HG02885 (cell line): ENCODE data around the gene COL25A1.
"Not testable (repeated sequence)": the region's sequence is repeated elsewhere in the genome, so short reads cannot be mapped to it uniquely, and the experiment has no call there.

ENCODE experiments used
- ATAC-seq: cut with Tn5 transposase; IDR thresholded peaks from one replicate; pipeline ENCODE4 v1.9.1; 2021; ENCODE audit warnings: mild to moderate bottlenecking; ENCODE audit not compliant: unreplicated experiment, poor library complexity

Gene COL25A1

DNA sequence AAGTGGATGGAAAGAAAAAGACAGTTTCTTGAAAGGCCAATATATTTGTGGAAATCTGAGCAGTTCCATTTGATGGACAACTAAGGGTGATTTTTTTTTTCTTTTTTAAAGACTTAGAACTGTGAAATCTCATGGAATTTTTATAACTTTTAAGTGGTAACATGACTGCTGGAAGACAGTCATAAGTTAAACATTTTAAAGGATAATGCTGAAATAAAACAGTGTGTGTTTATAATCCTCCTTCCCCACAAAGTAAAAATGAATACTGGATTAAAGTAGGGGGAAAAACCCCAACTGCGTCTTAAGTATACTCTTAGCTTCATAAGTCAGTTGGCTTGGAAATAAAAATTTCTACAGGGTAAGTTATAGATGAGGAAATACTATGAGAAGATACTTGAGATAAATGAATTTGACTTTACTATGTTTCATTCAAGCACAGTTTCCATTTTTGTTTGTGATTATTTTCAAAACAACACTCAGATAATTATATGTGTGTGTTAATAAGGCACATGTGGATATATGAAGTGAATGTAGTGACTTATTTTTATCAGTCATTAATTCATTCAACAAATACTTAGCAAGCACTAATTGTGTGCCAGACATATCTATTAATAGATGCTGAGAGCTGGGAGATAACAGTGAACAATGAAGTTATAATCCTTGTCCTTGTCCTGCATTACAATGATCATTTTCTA, 410.4 kb downstream of the COL25A1 start:
- ATAC-seq = no peak

DNA sequence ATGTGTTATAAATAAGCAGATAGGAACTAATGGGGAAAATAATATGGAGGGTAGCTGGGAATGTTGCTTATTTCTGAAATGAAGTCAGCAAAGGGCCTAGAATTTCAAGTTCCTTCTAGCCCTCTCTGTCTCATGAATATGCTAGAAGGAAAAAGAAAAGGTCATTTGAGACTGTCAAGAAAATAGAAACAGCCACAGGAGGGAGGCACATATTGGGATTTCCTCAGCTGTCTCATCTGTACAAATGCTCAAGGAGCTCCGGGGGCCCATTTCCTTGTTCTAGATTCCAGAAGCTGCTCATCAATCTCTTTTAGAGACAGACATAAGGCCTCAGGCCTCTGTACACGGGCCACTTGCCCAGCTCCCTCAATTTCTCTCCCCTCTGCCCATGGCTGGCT, 412.0 kb downstream of the COL25A1 start:
- ATAC-seq = no peak

DNA sequence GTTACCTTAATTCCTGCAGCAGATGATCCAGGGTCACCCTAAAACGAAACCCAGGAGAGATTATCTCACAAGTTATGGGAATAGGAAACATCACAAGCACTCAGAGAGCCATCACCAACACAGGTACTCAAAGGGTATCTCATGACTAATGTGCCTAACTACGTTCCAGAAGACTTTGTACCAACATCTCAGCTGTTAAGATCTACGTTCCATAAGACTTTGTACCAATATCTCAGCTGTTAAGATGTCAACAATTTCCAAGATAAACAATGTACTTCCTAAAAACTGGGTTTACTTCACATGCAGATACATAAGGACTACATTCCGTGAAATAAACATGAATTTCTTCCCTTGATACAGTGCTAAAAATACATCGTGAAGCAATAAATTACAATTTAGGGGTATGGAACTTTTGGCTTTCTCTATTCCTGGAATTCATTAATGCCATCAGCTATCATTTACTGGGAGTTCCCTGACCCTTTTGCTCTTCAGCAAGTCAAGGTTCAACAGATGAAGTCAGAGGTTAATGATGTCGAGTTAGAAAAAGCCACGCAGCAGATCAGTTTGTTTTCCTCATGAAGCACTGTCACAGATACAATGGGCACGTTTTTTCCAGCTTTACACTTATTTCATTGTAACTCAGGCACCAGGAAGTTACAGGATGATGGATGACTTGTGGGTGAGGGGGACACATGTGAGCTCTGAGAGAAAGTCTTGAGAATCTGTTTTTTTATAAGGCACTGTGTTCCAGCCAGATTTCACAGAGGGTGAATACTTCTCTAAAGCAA, 412.6 kb downstream of the COL25A1 start:
- ATAC-seq = no peak

DNA sequence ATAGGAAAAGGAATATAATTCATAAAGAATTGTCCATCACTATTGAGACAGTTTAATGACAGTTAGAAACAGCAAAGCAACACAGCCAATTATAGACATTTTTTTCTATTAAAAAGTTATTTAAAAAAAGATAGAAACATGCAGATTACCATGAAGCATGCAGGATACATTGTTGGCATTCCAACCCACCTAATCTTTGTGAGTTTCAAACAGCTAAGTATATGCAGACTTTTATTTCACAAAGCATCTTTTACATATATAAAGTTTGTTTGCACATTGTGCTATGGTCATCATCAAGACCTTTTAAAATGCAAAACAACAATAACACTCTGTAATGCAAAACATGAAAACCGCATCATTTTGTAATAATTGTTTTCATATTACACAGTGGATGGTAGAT, 413.7 kb downstream of the COL25A1 start:
- ATAC-seq = no peak

DNA sequence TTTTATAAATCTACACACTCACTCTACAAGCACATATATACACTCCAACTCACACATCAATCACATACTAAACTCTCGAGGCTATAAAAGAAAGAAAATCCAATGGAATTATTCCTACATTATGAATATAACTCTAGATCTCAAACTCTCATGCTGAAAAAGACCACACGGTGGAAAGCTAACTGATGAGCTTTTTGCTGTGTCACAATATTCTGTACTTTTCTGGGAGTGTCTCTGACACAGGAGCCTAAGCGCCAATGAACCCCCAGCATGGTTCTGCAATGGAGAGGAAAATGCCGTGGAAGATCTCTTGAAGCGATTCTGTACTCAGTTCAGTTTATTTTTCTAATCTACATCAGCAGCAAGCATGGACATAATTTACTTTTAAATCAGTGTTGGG, 415.4 kb downstream of the COL25A1 start:
- ATAC-seq = no peak

DNA sequence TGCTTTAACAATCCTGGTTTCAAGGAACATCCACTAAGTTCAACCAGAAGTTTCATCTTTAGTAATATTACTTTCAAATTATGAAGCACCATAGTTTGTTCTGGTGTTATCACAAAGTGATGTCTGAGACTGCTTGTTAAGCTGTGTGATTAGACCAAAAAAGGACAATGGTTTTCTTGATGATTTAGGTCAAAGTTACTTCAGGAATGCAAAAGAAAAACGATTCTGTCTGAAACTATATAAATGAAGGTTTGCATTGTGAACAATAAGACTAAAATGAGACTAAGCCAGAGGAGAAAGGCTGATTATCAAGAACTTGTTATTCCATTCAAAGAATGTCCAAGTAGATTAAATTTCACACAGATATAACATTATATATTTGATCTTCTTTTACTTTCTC, 417.2 kb downstream of the COL25A1 start:
- no peak for ATAC-seq

DNA sequence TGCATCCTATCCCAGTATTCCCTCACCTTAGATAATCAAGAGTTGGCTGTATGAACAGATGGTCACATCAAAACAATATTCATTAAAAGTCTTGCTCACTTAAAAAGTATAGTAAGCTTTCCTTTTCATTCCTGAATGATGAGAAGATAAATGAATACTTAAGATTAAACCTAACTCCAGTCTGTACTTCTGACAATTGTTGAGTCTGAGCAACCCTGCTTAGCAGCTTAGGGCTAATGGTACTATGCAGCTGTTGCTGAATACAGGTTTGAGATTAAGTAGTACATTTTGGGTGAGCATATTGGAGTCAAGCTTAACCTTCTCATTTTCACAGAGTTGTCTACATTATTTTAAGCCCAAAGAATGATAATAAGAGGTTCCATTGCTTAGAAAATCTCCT, 417.9 kb downstream of the COL25A1 start:
- ATAC-seq = no peak

DNA sequence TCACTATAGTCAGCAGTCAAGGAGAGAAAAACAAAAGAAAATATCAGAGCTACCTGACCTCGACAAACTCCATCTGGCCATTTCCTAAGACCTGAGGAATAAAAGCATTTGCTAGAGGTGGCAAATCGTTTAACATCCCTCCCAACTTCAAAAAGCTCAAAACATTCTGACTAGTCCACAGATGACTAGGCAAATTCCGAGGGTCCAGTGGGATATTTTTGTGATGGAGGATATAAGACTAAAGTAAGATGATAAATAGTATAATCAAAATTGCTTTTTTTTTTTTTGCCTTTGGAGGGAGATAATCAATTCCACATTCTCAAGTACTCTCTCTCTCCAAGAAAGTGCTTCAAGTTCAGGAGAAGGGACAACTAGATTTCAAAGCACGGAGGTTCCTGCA, 420.5 kb downstream of the COL25A1 start:
- ATAC-seq = no peak

DNA sequence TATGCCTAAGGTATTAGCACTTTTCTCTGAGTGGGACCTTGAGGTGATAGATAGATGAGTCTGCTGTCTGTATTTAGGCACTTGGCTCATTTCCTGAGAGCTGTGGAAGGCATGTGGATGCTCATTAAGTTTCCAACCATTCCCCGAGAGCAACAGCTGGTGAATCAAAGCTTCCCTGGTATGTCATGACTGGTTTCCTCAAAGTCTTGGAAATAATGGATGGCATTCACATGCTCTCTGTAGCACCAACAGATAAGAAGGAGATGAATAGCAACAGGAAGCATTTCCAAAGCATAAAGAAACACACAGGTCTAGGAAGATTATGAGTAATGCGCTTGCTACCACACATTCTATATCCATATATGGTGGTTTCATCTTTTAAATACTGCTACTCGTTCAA, 421.3 kb downstream of the COL25A1 start:
- no peak for ATAC-seq

DNA sequence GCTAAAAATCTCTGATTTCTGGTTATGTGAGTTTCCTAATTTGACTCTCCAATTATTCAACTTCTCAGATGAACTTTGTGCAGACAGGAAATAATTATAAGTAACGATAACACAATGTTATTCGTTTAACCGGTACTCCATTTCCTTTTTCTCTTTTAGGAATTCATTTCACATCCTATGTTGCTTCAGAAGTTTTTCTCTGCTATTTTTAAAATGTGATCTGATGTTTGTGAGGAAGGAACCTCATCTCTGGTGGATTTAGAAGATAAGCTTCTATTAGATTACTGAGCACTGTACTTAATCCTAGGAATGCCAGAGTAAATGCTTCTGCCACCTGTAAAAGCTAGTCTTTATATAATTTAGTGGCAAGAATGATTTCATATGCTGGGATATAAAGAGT, 423.7 kb downstream of the COL25A1 start:
- no peak for ATAC-seq

DNA sequence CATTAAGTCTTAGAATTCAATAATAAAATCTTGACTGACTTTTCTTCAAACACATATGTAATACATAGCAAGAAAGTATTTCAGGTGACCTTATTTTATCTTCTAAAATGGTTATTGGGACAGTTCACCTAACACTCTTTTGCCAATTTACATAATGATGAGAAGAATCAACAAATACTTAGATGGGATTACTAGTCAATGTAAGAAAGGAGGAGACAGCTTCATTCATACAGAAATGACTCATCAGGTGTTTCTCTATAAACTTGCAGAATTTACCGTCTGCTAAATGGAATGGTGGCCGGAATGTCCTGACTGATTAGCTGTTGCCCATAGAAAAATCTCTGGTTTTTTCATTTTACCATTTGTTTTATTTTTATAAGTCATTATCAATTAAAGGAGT, 424.6 kb downstream of the COL25A1 start:
- ATAC-seq = no peak

DNA sequence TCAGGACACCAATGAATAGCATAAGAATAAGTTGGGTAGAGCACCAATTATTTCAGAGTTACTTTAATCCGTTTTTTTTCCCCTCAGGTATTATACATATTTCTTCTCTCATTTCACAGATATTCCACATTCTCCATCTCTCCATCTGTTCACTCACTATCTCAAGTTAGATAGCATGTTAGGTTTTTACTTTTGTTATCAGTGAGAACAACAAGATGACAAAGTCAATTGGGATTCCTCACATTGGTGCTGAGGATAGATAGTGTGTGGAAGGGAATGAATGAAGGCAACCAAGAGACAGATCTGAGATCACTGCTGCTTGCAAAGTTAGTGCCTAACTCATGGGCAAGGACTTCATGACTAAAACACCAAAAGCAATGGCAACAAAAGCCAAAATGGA, 427.7 kb downstream of the COL25A1 start:
- ATAC-seq = no peak

DNA sequence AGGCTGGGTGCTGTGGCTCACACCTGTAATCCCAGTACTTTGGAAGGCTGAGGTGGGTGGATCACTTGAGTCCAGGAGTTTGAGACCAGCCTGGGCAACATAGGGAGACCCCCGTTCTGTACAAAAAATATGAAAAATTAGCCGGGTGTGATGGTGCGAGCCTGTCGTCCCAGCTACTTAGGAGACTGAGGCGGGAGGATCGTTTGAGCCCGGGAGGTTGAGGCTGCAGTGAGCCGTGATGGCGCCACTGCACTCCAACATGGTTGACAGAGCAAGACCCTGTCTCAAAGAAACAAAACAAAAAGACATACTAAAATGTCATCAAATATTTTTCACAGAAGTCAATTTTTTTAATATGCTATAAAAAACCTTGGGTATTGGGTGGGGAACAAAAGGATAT, 432.5 kb downstream of the COL25A1 start:
- ATAC-seq = not testable (repeated sequence)

DNA sequence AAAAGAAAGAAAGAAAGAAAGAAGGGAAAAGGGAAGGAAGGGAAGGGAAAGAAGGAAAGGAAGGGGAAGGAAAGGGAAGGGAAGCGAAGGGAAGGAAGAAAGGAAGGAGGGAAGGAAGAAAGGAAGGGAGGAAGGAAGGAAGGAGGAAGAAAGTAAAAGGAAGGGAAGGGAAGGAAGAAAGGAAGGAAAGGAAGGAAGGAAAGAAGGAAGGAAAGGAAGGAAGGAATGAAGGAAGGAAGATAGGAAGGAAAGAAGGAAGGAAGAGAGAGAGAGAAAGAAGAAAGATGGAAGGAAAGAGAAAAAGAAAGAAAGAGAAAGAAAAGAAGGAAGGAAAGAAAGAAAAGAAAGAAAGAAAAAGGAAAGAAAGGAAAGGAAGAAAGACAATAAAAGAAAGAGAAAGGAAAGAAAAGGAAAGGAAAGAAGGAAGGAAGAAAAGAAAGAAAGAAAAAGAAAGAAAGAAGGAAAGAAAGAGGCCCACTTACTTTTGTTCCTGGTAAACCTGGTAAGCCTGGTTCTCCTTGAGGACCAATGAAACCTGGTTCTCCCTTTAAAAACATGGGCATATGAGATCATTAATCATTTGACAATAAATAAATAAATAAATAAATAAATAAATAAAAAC, 433.7 kb downstream of the COL25A1 start:
- no peak for ATAC-seq

DNA sequence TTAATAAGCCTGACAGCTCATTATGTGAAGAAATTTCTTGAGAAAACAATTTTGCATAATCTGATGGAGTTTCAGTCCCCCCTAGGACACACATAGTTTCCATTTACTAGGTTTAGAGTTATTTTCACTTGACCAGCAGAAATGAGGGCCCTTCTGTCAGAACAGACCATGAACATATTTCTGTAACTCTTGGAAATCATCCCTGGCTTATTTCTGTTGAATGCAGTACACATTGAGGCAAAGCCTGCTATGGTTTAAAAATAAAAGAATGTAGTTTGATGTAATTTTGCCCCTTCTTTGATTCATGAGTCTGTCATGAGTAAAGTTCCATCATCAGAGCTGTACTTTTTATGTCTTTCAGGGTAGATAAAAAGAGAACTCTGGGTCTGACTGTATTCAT, 435.0 kb downstream of the COL25A1 start:
- ATAC-seq = no peak

DNA sequence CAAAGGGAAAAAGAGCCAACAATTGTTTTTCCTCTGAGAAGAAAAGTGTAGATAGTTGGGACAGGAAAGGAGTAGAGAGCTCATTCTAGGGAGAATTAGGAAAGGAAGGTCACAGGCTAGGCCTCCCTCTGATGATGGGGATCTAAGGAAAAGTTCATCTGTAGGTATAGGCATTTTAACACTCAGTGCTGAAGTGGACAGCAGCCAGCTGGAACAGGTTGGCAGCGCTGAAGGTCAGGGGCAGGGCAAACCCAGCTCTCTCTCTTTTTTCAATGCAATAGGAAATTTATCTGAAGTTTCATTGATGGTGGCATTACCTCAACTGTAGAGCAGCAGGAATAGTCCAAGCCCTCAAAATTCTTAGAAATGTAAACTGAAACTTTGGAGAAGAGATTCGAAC, 441.1 kb downstream of the COL25A1 start:
- no peak for ATAC-seq

DNA sequence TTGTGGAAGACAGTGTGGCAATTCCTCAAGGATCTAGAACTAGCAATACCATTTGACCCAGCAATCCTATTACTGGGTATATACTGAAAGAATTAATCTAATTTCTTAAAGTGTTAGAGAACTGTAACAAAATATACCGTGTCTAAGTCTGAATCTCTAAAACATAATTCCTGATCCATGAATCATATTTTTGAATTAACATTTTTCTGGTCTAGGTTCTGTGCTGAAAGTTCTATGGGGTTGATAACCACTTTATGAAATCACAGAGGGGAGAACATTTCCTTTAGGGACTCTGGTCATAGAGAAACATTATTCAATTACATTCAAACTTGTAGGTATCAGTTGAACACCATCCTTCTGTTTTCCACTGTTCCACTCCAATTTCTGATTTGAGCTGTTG, 447.7 kb downstream of the COL25A1 start:
- no peak for ATAC-seq

DNA sequence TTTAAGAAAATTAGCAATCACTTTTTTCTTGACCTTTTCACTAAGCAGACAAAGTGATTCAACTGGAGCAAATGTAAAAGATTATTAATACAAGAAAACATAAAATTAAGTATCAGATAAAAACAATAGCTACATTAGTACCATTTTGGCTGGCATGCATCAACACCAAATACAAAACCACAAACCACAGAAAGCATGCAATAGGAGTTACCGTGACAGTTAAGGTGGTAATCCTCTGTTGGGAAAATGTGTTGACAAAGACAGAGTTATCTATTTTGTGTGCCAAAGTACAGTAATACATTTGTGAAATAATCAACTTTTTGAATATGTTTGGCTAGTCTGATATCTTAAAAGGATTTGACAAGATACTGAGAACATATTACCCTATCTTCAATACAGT, 449.8 kb downstream of the COL25A1 start:
- no peak for ATAC-seq

DNA sequence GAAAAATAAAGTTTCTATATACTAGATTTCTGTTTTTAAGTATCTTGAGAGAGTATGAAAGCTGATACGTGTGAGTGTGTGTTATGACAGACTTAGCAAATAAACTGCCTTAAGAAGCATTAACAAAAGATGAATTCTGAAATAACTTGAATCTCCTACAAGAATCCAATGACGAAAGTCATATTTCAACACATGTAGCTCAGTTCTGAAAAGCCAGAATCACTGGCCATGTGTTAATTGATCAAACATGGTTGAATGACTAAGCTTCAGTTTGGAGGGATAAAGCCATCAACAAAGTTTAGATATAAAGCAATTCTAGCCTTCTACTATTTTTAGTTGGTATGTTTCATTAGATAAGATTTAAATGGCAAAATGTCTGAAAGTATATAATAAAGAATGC, 451.1 kb downstream of the COL25A1 start:
- no peak for ATAC-seq

DNA sequence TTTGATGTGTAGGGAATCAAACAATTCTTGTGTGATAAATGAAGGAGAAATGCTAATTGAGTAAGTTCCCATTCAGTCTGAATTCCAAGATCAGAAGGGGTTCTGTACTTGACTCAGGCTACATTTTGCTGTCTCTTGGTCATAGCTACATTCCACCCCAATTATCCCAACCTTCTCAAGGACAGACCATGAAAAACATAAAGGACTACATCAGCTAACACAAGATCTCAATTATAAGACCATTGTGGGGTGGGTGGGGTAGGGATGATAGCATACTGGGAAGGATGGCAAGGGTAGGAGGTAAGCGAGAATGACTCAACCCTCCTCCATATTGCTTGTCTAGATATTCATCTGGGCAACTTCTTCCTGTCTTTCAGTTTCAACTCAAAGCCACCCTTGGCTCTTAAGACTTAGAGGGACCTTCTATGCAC, 452.2 kb downstream of the COL25A1 start:
- ATAC-seq = peak; percentile 41

DNA sequence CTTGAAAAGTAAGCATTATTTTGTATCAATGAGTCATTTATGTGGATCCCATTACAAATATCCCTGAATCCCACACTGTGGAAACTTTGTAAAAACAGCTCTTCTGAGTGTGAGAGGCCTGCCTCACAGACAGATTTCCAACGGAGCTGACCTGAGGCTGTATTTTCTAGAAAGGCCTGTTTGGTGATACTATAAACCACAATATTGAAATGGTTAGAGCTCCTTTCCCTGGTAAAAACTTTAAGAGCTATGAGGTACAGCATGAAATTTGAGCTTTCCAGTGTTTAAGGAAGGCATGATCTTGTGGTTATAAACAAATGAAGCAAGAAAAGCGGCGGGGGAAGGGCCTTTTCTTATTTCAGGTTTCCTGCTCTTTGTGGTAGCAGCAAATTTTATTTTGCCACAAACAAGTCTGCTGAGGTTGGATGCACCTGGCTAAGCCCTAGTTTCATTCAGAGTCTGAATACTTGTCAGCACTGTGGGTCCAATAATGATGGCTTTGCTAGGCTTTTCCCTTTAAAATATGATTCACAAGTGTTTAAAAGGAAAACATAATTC, 452.8 kb downstream of the COL25A1 start:
- ATAC-seq = peak; percentile 89
